Measurements from ENCODE around the gene ZNF660.

The ZNF660 gene

GRCh38 chr3:44642337-44642736 is 57.6 kb downstream of the ZNF660 start:
- DNase-seq = no peak

GRCh38 chr3:44643024-44643423 is 58.3 kb downstream of the ZNF660 start:
- no peak for DNase-seq

- DNase-seq = no peak
These were observed 63.0 kb downstream of the ZNF660 start for GRCh38 chr3:44647771-44648170.

GRCh38 chr3:44648564-44649229 is 63.9 kb downstream of the ZNF660 start, which contains the start of gene ZNF35:
Gene ZNF35 (plus strand): TSS chr3:44648732. CDS start chr3:44651068, 2,336 bp downstream.
- peak; percentile 79 for DNase-seq

Data from amniotic stem cell (primary cell).